H1 (cell line): Measurements from ENCODE around the gene FAM83C. TPM values are rescaled to one million over a fixed set of nuclear protein-coding genes. Genes with fewer than 3 reads are reported as not detected.

ENCODE experiments used
- CTCF ChIA-PET: fragments of 300-600 bp; sonication (Branson Sonifier 250); formaldehyde crosslinking; loops from one replicate; lab custom pipeline; 2021; ENCODE audit not compliant: partially characterized antibody; lab: Charles Lee
- POLR2A ChIA-PET: fragments of 300-600 bp; sonication (Branson Sonifier 250); formaldehyde crosslinking; loops from one replicate; lab custom pipeline; 2021; ENCODE audit warnings: inconsistent platforms; ENCODE audit not compliant: partially characterized antibody; lab: Charles Lee
- DNase-seq, 2 experiments: peaks; one replicate each; pipeline versions ENCODE4 v3.0.0 to v3.0.0-alpha.2; 2010 to 2022; ENCODE audit warnings: low spot score in 2 of 2, low read depth in 1 of 2, mixed read lengths in 1 of 2
- FAIRE-seq: peaks from 2 replicates; lab custom pipeline; 2011; peaks lifted over from hg19 to GRCh38; lab: Jason Lieb, UNC
- H2AFZ ChIP-seq: 2 replicates; pipeline ENCODE4 v1.8.1; 2012; ENCODE audit warnings: low read length, inconsistent platforms
- H2AK5ac ChIP-seq: 2 replicates; pipeline ENCODE4 v1.6.1; 2013; ENCODE audit warnings: low read depth, low read length
- H2BK120ac ChIP-seq: replicated peaks from 2 replicates; pipeline ENCODE3; 2013; ENCODE audit warnings: low read depth, low read length, inconsistent platforms
- H2BK12ac ChIP-seq: 2 replicates; pipeline ENCODE4 v1.6.1; 2013; ENCODE audit warnings: low read depth, low read length
- H2BK15ac ChIP-seq: 2 replicates; pipeline ENCODE4 v1.6.1; 2013; ENCODE audit warnings: low read length
- H2BK20ac ChIP-seq: 2 replicates; pipeline ENCODE4 v1.6.1; 2013; ENCODE audit warnings: low read length
- H2BK5ac ChIP-seq: 2 replicates; pipeline ENCODE4 v1.6.1; 2013; ENCODE audit warnings: low read depth, low read length
- H3K14ac ChIP-seq: 2 replicates; pipeline ENCODE4 v1.6.1; 2013; ENCODE audit warnings: inconsistent platforms; ENCODE audit not compliant: insufficient read length
- H3K18ac ChIP-seq: 2 replicates; pipeline ENCODE4 v1.6.1; 2013; ENCODE audit warnings: low read length; ENCODE audit errors: extremely low read depth
- H3K23ac ChIP-seq: 2 replicates; pipeline ENCODE4 v1.6.1; 2013; ENCODE audit warnings: inconsistent platforms; ENCODE audit not compliant: insufficient read length
- H3K23me2 ChIP-seq: 2 replicates; pipeline ENCODE4 v1.6.1; 2013; ENCODE audit warnings: low read depth, low read length
- H3K27ac ChIP-seq: 2 replicates; pipeline ENCODE4 v1.6.1; 2011; ENCODE audit warnings: low read depth, low read length, inconsistent platforms
- H3K27me3 ChIP-seq, 4 experiments: replicated peaks in 1 of 4; 1 replicate in 1 of 4; 2 replicates in 3 of 4; pipeline versions ENCODE4 v1.6.1 to v1.8.1; 2011 to 2013; ENCODE audit warnings: low read length in 3 of 4, mild to moderate bottlenecking in 3 of 4, inconsistent platforms in 2 of 4, mixed read lengths in 2 of 4, moderate library complexity in 1 of 4; ENCODE audit not compliant: control insufficient read depth in 3 of 4, insufficient read depth in 3 of 4; ENCODE audit errors: extremely low read depth in 1 of 4
- H3K36me3 ChIP-seq, 4 experiments: 2 replicates each; pipeline versions ENCODE4 v1.6.1 to v1.8.1; 2011 to 2013; ENCODE audit warnings: mild to moderate bottlenecking in 4 of 4, low read length in 3 of 4, moderate library complexity in 2 of 4, control low read depth in 1 of 4, inconsistent platforms in 1 of 4; ENCODE audit not compliant: insufficient read depth in 4 of 4, control insufficient read depth in 2 of 4
- H3K4ac ChIP-seq: replicated peaks from 2 replicates; pipeline ENCODE3; 2013; ENCODE audit warnings: low read length, low read depth, mixed read lengths, inconsistent platforms; ENCODE audit not compliant: insufficient read length
- H3K4me1 ChIP-seq, 4 experiments: replicated peaks in 1 of 4; 1 replicate in 1 of 4; 2 replicates in 3 of 4; pipeline versions ENCODE4 v1.6.1 to v1.8.1; 2011 to 2013; ENCODE audit warnings: low read length in 3 of 4, inconsistent platforms in 2 of 4, mixed read lengths in 1 of 4; ENCODE audit not compliant: insufficient read depth in 4 of 4, control insufficient read depth in 3 of 4
- H3K4me2 ChIP-seq, 2 experiments: 2 replicates each; pipeline versions ENCODE4 v1.6.1 to v1.8.1; 2011 to 2013; ENCODE audit warnings: low read depth in 2 of 2, low read length in 2 of 2, control low read depth in 1 of 2, inconsistent platforms in 1 of 2, mild to moderate bottlenecking in 1 of 2; ENCODE audit not compliant: insufficient read depth in 1 of 2
- H3K4me3 ChIP-seq, 4 experiments: fragments of 200-600, 300-600 bp in 1 of 4; sonication (generic), shearing (Covaris generic), sonication (Bioruptor Twin) in 1 of 4; 2 replicates each; pipeline versions ENCODE4 v1.5.1 to v1.8.1; 2011 to 2016; ENCODE audit warnings: low read length in 4 of 4, low read depth in 3 of 4, control low read depth in 2 of 4, inconsistent platforms in 2 of 4, mild to moderate bottlenecking in 2 of 4, mixed read lengths in 1 of 4, moderate library complexity in 1 of 4; ENCODE audit not compliant: insufficient read depth in 2 of 4; ENCODE audit errors: extremely low read depth in 1 of 4
- H3K56ac ChIP-seq: replicated peaks from 2 replicates; pipeline ENCODE3; 2013; ENCODE audit warnings: low read depth, mild to moderate bottlenecking, mixed read lengths, low read length, inconsistent platforms; ENCODE audit not compliant: insufficient read length
- H3K79me1 ChIP-seq: 2 replicates; pipeline ENCODE4 v1.6.1; 2013; ENCODE audit warnings: low read depth, low read length, control low read depth
- H3K79me2 ChIP-seq, 2 experiments: 2 replicates each; pipeline versions ENCODE4 v1.6.1 to v1.8.1; 2012 to 2013; ENCODE audit warnings: low read length in 2 of 2, mild to moderate bottlenecking in 2 of 2, inconsistent platforms in 1 of 2; ENCODE audit not compliant: insufficient read depth in 2 of 2, control insufficient read depth in 1 of 2
- H3K9ac ChIP-seq, 4 experiments: replicated peaks in 1 of 4; 1 replicate in 1 of 4; 2 replicates in 3 of 4; pipeline versions ENCODE4 v1.6.1 to v1.8.1; 2011 to 2013; ENCODE audit warnings: low read depth in 3 of 4, low read length in 3 of 4, control low read depth in 2 of 4, mild to moderate bottlenecking in 2 of 4, moderate library complexity in 2 of 4, inconsistent platforms in 1 of 4; ENCODE audit errors: extremely low read depth in 1 of 4
- H3K9me3 ChIP-seq, 2 experiments: 2 replicates each; pipeline versions ENCODE4 v1.6.1 to v1.8.1; 2012 to 2013; ENCODE audit warnings: mild to moderate bottlenecking in 2 of 2, moderate library complexity in 2 of 2, control low read depth in 1 of 2, inconsistent platforms in 1 of 2, low read depth in 1 of 2, low read length in 1 of 2, mixed read lengths in 1 of 2; ENCODE audit not compliant: insufficient read depth in 2 of 2
- H4K20me1 ChIP-seq, 2 experiments: replicated peaks in 1 of 2; 2 replicates each; pipeline versions ENCODE3 to v1.8.1; 2011 to 2013; ENCODE audit warnings: inconsistent platforms in 2 of 2, low read length in 2 of 2, mild to moderate bottlenecking in 1 of 2; ENCODE audit not compliant: insufficient read depth in 2 of 2, control insufficient read depth in 1 of 2
- H4K5ac ChIP-seq: 2 replicates; pipeline ENCODE4 v1.6.1; 2013; ENCODE audit warnings: low read length, low read depth, mixed read lengths, inconsistent platforms; ENCODE audit not compliant: insufficient read length
- H4K8ac ChIP-seq: 2 replicates; pipeline ENCODE4 v1.8.0; 2013; ENCODE audit warnings: mild to moderate bottlenecking, moderate library complexity, low read length, inconsistent platforms; ENCODE audit not compliant: insufficient read depth; ENCODE audit errors: extremely low read depth
- H4K91ac ChIP-seq: replicated peaks from 2 replicates; pipeline ENCODE3; 2013; ENCODE audit warnings: low read length, mixed read lengths, inconsistent platforms; ENCODE audit not compliant: insufficient read length
- ASH2L ChIP-seq: fragments of 200-600, 300-600 bp; sonication (generic); IDR thresholded peaks from one replicate; pipeline ENCODE4 v1.7.1; 2017; ENCODE audit warnings: low read length
- EGR1 ChIP-seq: IDR thresholded peaks from 2 replicates; pipeline ENCODE4 v1.6.1; 2011; ENCODE audit warnings: low read depth, low read length, borderline replicate concordance
- FOSL1 ChIP-seq: IDR thresholded peaks from 2 replicates; pipeline ENCODE4 v1.6.1; 2011; ENCODE audit warnings: mild to moderate bottlenecking, low read depth, low read length, moderate library complexity; ENCODE audit not compliant: insufficient read depth
- KDM4A ChIP-seq: IDR thresholded peaks from one replicate; pipeline ENCODE4 v1.7.1; 2012; ENCODE audit warnings: low read depth, mild to moderate bottlenecking, moderate library complexity, low read length, inconsistent platforms; ENCODE audit not compliant: severe bottlenecking
- MAFK ChIP-seq: IDR thresholded peaks from 2 replicates; pipeline ENCODE4 v1.6.1; 2012; ENCODE audit warnings: low read depth, mild to moderate bottlenecking, improper control_type of control experiment, low read length
- NRF1 ChIP-seq: IDR thresholded peaks from 2 replicates; pipeline ENCODE4 v1.6.1; 2011; ENCODE audit warnings: mild to moderate bottlenecking, low read depth, low read length, improper control_type of control experiment
- RBBP5 ChIP-seq: IDR thresholded peaks from 2 replicates; pipeline ENCODE4 v1.7.1; 2012; ENCODE audit warnings: low read depth, mild to moderate bottlenecking, inconsistent platforms, low read length, moderate library complexity, borderline replicate concordance
- SRF ChIP-seq: IDR thresholded peaks from 2 replicates; pipeline ENCODE4 v1.6.1; 2011; ENCODE audit warnings: mild to moderate bottlenecking, low read depth, low read length, moderate library complexity
- WGBS, 2 experiments: shearing (Covaris generic) in 1 of 2; methylation state at CpG; one replicate each; pipeline versions ENCODE4 v1.1.6 to v1.1.7; 2013 to 2015; ENCODE audit warnings: low lambda C conversion rate in 2 of 2, mixed read lengths in 2 of 2, inconsistent platforms in 1 of 2, low coverage in 1 of 2, missing lambda C conversion rate in 1 of 2; ENCODE audit not compliant: insufficient replicate concordance in 2 of 2, insufficient coverage in 1 of 2, insufficient read length in 1 of 2; ENCODE audit errors: extremely low coverage in 1 of 2, missing lambda C conversion rate in 1 of 2; 5-methylcytosine and 5-hydroxymethylcytosine counted together
- polyA plus RNA-seq, 7 experiments: library from polyadenylated mRNA; depleted of rRNA in 3 of 7; stranded (reverse) in 5 of 7; unstranded in 2 of 7; fragments of >200 nt in 5 of 7; fragments of 200-250 nt in 2 of 7; gene quantifications; 1 replicate in 5 of 7; 2 replicates in 1 of 7; 4 replicates in 1 of 7; pipeline versions ENCODE4 v1.2.1 to v1.2.3, GENCODE V29; 2011 to 2013; ENCODE audit warnings: missing spikeins in 2 of 7, mixed read lengths in 2 of 7
- total RNA-seq: library from RNA; stranded (reverse); fragmentation: NEBNext Ultra II Directional; extraction: Animal tissue kit (Norgen Biotek cat#: 25700); gene quantifications from 2 replicates; pipeline ENCODE4 v1.2.1, GENCODE V29; 2021

Gene FAM83C
- total and polyA plus RNA-seq, 2 of the 8 experiments (the other 6 are each of a cell fraction or from before 2014, with no cell fraction given), result not detected

DNA sequence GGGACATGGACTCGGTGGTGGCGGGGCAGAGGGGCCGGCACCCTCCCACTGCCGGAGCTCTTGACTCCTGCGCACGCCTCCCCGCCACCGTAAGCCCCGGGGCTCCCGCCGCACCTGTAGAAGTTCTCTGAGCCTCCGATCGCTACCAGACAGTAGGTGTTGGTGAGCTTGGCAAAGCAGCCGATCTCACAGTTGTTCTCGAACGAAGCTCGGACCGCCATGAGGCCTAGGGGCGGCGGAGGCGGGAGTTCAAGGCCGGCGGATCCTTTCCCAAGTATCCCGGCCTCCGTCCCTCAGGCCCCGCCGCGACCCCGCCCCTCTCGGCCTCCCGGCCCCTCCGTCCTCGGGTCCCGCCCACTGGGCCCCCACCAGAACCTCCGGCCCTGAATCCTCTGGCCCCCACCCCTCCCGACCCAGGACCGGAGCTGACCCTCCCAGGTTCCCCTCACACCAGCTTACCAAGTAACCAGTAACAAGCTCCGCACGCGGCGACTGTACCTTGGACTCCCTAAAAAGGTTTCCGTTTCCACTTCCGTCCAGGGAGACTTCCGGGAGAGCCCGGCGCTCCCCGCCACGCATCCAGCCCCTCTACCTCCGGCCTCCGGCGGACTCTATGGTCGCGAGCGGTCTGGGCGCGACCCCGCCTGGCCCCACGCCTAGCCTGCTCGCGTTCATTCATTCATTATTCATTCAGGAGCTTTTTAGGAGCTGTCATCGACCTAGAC lies 7.8 kb downstream of the FAM83C start, which contains the start of gene EIF6:
Gene EIF6, minus strand, starts transcription at position 506 of the 725 bp plus-strand sequence. Its CDS starts 285 bp downstream, at position 221.
- Histone ChIP-seq H3K4ac (peak within 1 kb of the TSS; percentile 95), H4K5ac (peak within 1 kb of the TSS; percentile 78), H2BK12ac (0 out of 2 replicates have a peak within 1 kb of the TSS, but pooled peaks have one; percentile 6), H2BK15ac (peak within 1 kb of the TSS; percentile 2; the same call in 1 of the 2 replicates), H4K20me1 (peaks cover 7 to 12% of the 10 kb centered on the region in 2 experiments), H2BK20ac (no peak within 1 kb of the TSS), H3K23me2 (peaks cover 8% of the 10 kb centered on the region), H4K8ac (peak within 1 kb of the TSS; percentile 94), H2BK120ac (no peak within 1 kb of the TSS), H3K4me2 (peak within 1 kb of the TSS; percentile 92 to 94), H3K36me3 (peaks cover 16 to 23% (median 19%) of the 10 kb centered on the region in 4 experiments), H4K91ac (peak within 1 kb of the TSS; percentile 39), H3K18ac (peak within 1 kb of the TSS; percentile 64), H3K4me1 (peaks cover 3 to 8% (median 5%) of the 10 kb centered on the region in 4 experiments; a peak in 6 of 7 replicates), H3K9me3 (no peaks in the 10 kb centered on the region), H2AK5ac (peak within 1 kb of the TSS; percentile 75; the same call in 1 of the 2 replicates), H3K4me3 (peak within 1 kb of the TSS; percentile 75 to 95 (median 92)), H2BK5ac (peak within 1 kb of the TSS; percentile 69), H2AFZ (peak within 1 kb of the TSS; percentile 94), H3K23ac (no peak within 1 kb of the TSS), H3K27ac (peak within 1 kb of the TSS; percentile 13; the same call in 1 of the 2 replicates), H3K14ac (no peak within 1 kb of the TSS), H3K56ac (peak within 1 kb of the TSS; percentile 63), H3K79me1 (peaks cover 12% of the 10 kb centered on the region; the same call in 1 of the 2 replicates), H3K27me3 (no peaks in the 10 kb centered on the region), H3K79me2 (peaks cover 9 to 29% of the 10 kb centered on the region in 2 experiments), H3K9ac (peak within 1 kb of the TSS; percentile 78 to 86 (median 81))
- WGBS, 2 experiments, result 2% methylated on average over 43 of the region's 61 CpGs; no CpG with 5 or more reads in 1 of the 2 experiments
- ChIA-PET CTCF (interaction anchor here (0.8 to 11.1 kb wide), 3 partner anchors 18 to 139 kb away, joined by 4 to 104 read pairs (median 4); no protein-coding TSS in a partner anchor), POLR2A (interaction anchor here (0.6 to 3.0 kb wide), 22 partner anchors 9 to 1172 kb away, joined by 3 to 16 read pairs (median 3); partner anchors contain the start of genes EDEM2, GDF5, GSS and MYH7B)
- peak; percentile 65 to 93 for DNase-seq
- no peak for FAIRE-seq
- TF ChIP-seq KDM4A (no peak), SRF (0 out of 2 replicates have a peak, but pooled peaks have one; percentile 49), MAFK (no peak), EGR1 (peak; percentile 95), FOSL1 (no peak), RBBP5 (no peak), ASH2L (peak; percentile 76), NRF1 (no peak)
